Islet precursor cell (in vitro differentiated cells): ENCODE measurements around the gene RGL3.
"Not testable (repeated sequence)": the region's sequence is repeated elsewhere in the genome, so short reads cannot be mapped to it uniquely, and the experiment has no call there.

Experiments used
- DNase-seq: peaks from one replicate; pipeline ENCODE4 v3.0.0-alpha.2; 2018

RGL3 gene

DNA sequence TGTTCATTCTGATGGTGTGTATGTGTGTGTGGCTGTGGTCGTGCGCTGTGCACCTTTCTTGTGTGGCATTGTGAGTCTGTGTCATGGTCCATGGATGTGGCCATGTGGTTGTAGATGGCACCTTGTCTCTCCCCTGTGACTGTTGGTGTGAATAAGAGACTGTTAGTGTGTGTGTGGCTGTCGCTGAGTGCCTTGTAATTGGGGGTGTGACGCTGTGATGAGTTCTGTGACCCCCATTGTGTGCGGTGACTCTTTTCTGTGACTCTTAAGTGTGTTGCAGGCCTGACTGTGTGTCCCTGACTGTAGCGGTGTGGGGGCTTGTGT, 63.1 kb downstream of the RGL3 start:
- DNase-seq: no peak

- DNase-seq: peak; percentile 90
These were observed 63.7 kb downstream of the RGL3 start, which contains the start of gene PLPPR2 for GRCh38 chr19:11355160-11356073. Gene PLPPR2 (plus strand): TSS chr19:11355432. CDS start chr19:11357674, 2,242 bp downstream.

DNA sequence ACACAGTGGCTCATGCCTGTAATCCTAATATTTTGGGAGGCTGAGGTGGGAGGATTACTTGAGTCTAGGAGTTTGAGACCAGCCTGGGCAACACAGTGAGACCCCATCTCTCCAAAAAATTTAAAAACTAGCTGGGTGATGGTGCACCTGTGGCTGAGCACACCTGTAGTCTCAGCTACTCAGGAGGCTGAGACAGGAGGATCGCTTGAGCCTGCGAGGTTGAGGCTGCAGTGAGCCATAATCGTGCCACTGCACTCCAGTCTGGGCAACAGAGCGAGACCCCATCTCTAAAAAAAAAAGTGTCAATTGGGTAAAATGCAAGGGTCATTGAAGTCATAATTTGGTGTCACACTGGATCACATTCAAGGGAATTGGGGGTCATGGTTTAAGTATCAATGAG, 65.0 kb downstream of the RGL3 start:
- DNase-seq: not testable (repeated sequence)

DNA sequence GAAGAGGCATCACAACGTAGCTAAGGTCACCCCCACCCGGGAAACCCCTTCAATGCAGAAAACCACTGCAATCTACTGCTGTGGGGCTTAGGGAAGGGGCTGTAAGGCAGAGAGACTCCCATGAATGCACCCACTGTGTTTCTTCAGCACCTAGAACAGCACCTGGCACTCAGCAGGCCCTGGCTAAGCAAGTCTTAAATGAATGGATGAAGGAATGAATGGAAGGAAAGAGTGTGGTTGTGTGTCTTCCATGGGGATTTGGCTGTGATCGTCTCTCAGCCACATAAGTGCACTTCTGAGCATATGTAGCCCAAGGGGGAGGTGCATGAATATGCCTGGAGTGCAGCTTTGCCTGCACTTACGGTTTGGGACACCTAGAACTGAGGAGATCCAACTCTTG, 69.9 kb downstream of the RGL3 start:
- no peak for DNase-seq

- no peak for DNase-seq
These were observed 71.5 kb downstream of the RGL3 start for GRCh38 chr19:11347546-11348039.

GRCh38 chr19:11346104-11346940, 72.8 kb downstream of the RGL3 start, which contains the start of the genes CCDC159 and TMEM205:
Gene CCDC159 (plus strand): TSS chr19:11346519. CDS start chr19:11346607, 88 bp downstream.
Gene TMEM205 (minus strand): TSS chr19:11346268. CDS start chr19:11345619, 649 bp downstream.
- peak; percentile 99 for DNase-seq

DNA sequence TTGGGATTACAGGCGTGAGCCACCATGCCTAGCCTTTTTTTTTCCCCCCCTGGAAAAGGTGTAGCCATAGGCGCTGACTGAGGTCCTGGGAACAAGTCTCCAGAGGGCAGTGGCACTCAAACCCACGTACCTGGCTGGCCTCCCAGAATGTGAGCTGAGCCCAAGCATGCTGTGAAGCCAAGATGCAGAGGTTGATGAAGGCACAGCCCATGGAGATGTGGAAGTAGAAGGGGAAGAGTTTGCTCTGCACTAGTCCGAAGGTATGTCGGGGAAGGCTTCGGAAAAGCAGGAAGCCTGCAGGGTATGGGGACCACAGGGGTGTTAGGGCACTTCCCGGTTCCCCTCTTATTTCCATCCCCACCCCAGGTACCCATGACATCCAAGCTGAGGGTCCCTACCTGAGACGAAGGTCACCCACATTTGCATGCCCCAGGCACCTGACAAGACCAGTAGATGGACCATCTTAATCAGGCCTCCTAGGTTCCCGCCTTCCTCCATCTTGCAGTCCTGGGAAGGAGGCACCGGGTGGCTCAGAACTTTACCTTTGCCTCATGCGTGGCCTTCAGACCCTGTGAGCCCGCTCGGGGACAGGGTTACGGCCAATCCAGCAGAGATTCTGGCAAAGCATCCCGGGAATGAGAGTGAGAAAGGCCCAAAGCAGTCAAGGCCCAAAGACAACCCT, 73.9 kb downstream of the RGL3 start:
- DNase-seq: no peak
